Activated CD4-positive, alpha-beta T cell treated with anti-CD3 and anti-CD28 coated beads, Interleukin-2, Interleukin-4, amounts not matched to agents 100 ng/mL and 50 ng/mL, durations not matched to agents 16 hours and 8 hours (primary cell): ENCODE measurements around the gene GDA.

ENCODE experiments used
- DNase-seq: peaks from one replicate; pipeline ENCODE4 v3.0.0-alpha.2; 2020; ENCODE audit warnings: low spot score

Gene GDA

GRCh38 chr9:72150661-72151060, 1.4 kb downstream of the GDA start:
- DNase-seq = no peak

GRCh38 chr9:72151104-72151503, 1.9 kb downstream of the GDA start:
- no peak for DNase-seq

- DNase-seq = no peak
Measured at GRCh38 chr9:72154468-72155285, 5.4 kb downstream of the GDA start.

- no peak for DNase-seq
Measured at GRCh38 chr9:72155301-72155700, 6.1 kb downstream of the GDA start.

- no peak for DNase-seq
Measured at GRCh38 chr9:72156586-72156985, 7.3 kb downstream of the GDA start.

- DNase-seq = no peak
Measured at GRCh38 chr9:72158680-72159079, 9.4 kb downstream of the GDA start.

- DNase-seq = no peak
Measured at GRCh38 chr9:72160446-72161123, 11.3 kb downstream of the GDA start.

- no peak for DNase-seq
Measured at GRCh38 chr9:72165326-72165725, 16.1 kb downstream of the GDA start.

GRCh38 chr9:72165821-72166547, 16.7 kb downstream of the GDA start:
- no peak for DNase-seq

- no peak for DNase-seq
Measured at GRCh38 chr9:72168075-72168474, 18.8 kb downstream of the GDA start.

GRCh38 chr9:72169178-72169577, 19.9 kb downstream of the GDA start:
- no peak for DNase-seq

- no peak for DNase-seq
Measured at GRCh38 chr9:72173080-72173479, 23.8 kb downstream of the GDA start.

- DNase-seq = no peak
Measured at GRCh38 chr9:72185561-72185960, 36.3 kb downstream of the GDA start.

GRCh38 chr9:72187121-72187695, 38.0 kb downstream of the GDA start:
- no peak for DNase-seq

- DNase-seq = no peak
Measured at GRCh38 chr9:72188232-72188631, 39.0 kb downstream of the GDA start.

- DNase-seq = no peak
Measured at GRCh38 chr9:72193478-72193881, 44.2 kb downstream of the GDA start.

GRCh38 chr9:72199238-72199637, 50.0 kb downstream of the GDA start:
- no peak for DNase-seq

GRCh38 chr9:72200452-72200851, 51.2 kb downstream of the GDA start:
- no peak for DNase-seq

GRCh38 chr9:72202009-72202408, 52.8 kb downstream of the GDA start:
- no peak for DNase-seq

GRCh38 chr9:72203205-72203803, 54.1 kb downstream of the GDA start:
- DNase-seq = peak; percentile 14

- DNase-seq = no peak
Measured at GRCh38 chr9:72204062-72204461, 54.8 kb downstream of the GDA start.

GRCh38 chr9:72205513-72205912, 56.3 kb downstream of the GDA start:
- no peak for DNase-seq
